A673 (cell line): Measurements from ENCODE around the gene SVOP.

Source experiments
- CTCF ChIP-seq: fragments of 300-800, 200-600 bp; sonication (generic); conservative IDR thresholded peaks from 2 replicates; pipeline ENCODE4 v1.5.1; 2017; ENCODE audit warnings: low read depth, mild to moderate bottlenecking, antibody characterized with exemption, low read length, moderate library complexity, mixed read lengths
- EZH2 ChIP-seq: fragments of 200-600 bp; sonication (generic); IDR thresholded peaks from 2 replicates; pipeline ENCODE4 v1.6.1; 2017; ENCODE audit warnings: borderline replicate concordance, low read depth, mild to moderate bottlenecking, mixed read lengths, antibody characterized with exemption, low read length; ENCODE audit not compliant: poor library complexity, severe bottlenecking

GRCh38 chr12:109020146-109020795, 597 bp downstream of the SVOP start:
- TF ChIP-seq CTCF (no peak), EZH2 (no peak)
